Daoy (cell line): ENCODE results near the gene COL2A1. TPM values are rescaled to one million over a fixed set of nuclear protein-coding genes. Genes with fewer than 3 reads are reported as not detected.
A peak's percentile ranks its signal among the peaks of the same experiment; 100 is the strongest.

Experiments
- DNase-seq: peaks from one replicate; pipeline ENCODE4 v3.0.0-alpha.2; 2015; ENCODE audit warnings: low read depth
- total RNA-seq: library from RNA; depleted of rRNA; stranded (reverse); fragments of >200 nt; shearing (Covaris generic); gene quantifications from 2 replicates; pipeline ENCODE4 v1.2.3, GENCODE V29; 2014; rRNA removed

Gene COL2A1
- total RNA-seq, 1 experiment from 2014 or later = 1.1 TPM

- DNase-seq = no peak
These were observed 58.9 kb downstream of the COL2A1 start for GRCh38 chr12:47945341-47945728.

- DNase-seq = no peak
These were observed 59.5 kb downstream of the COL2A1 start for GRCh38 chr12:47944685-47945340.

DNA sequence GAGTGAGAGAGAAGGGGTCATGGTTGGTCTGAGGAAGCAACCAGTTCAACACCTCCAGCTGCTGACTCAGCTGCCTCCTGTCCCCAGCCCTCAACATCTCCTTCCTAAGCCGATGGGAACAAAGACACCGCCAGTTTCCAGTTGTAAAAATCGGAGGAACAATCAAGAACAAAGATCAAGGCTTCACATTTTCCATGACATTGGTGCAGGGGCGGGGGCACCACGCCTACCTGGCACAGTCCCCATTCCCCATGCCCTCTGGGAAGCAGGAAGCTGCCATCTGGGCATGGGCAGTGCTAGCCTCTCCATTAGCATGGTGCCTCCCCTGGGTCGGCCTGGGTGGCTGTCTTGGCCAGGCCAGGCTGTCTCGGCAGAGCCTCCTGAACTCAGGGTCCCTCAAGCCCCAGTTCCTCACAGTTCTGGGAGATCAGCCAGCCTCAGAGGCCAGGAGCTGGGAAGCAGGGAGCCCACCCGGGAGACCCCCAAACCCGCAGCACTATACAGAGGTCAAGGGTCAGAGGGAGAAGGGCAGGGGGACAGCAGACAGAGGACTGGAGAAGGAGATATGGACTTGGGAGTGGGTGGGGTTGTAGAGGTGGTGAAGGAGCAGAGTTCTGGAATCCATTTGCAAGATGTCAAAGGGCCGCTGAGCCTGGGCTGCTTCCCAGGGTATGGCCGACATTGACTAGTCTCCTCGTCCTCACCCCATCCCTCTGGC, 60.5 kb downstream of the COL2A1 start:
- no peak for DNase-seq

- no peak for DNase-seq
These were observed 61.6 kb downstream of the COL2A1 start for GRCh38 chr12:47942614-47943225.

- DNase-seq = peak; percentile 35
These were observed 62.2 kb downstream of the COL2A1 start for GRCh38 chr12:47941871-47942613.

DNA sequence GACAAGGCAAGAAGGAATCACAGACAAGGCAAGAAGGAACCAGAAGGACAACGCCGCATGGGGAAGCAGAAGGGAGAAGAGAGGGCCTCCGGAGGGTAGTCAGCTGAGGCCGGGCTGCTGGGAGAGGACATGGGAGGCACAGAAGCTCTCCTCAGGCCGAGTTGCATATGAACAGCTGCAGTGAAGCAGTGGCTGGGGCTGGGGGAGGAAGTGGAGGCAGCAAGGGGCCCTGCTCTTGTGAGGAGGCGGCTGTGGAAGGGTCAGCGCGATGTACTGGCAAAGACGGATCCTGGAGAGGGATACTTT, 62.8 kb downstream of the COL2A1 start:
- no peak for DNase-seq

- DNase-seq = no peak
These were observed 63.4 kb downstream of the COL2A1 start for GRCh38 chr12:47940773-47941474.

DNA sequence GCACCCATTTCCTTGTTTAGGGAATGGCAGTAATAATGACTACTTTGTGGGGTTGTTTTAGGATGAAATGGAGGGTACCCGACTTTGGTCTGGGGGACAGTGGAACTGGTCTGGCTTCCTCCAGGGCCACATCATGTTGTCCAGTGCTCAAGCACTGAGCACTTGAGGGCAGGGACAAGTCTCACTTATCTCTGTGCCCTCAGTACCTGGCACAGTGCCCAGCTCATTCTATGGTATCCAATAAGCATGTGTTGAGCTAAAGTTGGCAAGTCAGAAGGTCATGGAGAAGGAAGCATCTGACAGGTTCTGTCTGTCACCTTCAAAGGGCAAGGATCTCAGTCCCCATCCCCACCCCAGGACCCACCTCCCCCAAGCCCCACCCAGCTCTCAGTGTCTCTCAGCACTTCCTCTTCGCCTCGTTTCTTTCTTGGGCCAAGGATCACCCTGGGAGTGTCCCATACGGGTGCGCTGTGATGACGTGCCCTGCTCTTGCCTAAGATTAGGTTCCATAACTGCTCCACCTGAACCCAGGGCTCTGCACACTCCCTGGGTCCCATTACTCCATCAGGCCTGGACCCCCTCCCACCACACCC, 65.2 kb downstream of the COL2A1 start:
- DNase-seq = no peak

GRCh38 chr12:47938594-47938993, 65.7 kb downstream of the COL2A1 start:
- no peak for DNase-seq

GRCh38 chr12:47938093-47938492, 66.2 kb downstream of the COL2A1 start:
- peak; percentile 52 for DNase-seq

- DNase-seq = no peak
These were observed 69.1 kb downstream of the COL2A1 start for GRCh38 chr12:47935184-47935583.

DNA sequence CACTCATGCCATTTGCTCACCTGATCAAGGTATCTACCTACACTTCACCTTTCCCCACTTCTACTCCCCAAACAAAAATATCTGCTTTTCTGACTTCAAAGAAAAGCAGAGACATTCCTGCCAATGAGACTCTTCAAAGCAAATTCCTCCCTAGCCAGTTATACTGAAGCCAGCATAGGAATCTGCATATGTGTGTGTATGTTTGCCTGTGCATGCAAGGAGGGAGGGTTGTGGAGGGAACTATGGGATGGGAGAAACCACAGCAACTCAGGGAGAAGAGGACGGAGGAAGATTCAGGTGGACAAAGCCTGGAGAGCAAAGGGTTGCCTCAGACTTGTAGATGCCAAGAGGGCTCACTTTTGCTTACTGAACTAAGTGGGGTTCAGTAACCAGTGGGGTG, 73.1 kb downstream of the COL2A1 start:
- DNase-seq = no peak

- no peak for DNase-seq
These were observed 73.6 kb downstream of the COL2A1 start for GRCh38 chr12:47930634-47931033.

GRCh38 chr12:47927346-47927745, 76.9 kb downstream of the COL2A1 start:
- DNase-seq = no peak

Other genes starting within 250 kb of the COL2A1 start
- gene RAPGEF3, start 245.6 kb downstream of the COL2A1 start, total RNA-seq = 0.83 and 1.4 TPM in 2 replicates
- 2.3 and 4.6 TPM in 2 replicates for gene SLC48A1, start 231.2 kb downstream of the COL2A1 start, total RNA-seq
- gene HDAC7, start 184.6 kb downstream of the COL2A1 start, total RNA-seq = 19.3 and 20.6 TPM in 2 replicates
- 10.1 and 12.1 TPM in 2 replicates for gene VDR, start 99.5 kb downstream of the COL2A1 start, total RNA-seq
- 162 and 181 TPM in 2 replicates for gene TMEM106C, start 40.9 kb downstream of the COL2A1 start, total RNA-seq
- gene SENP1, start 101.6 kb upstream of the COL2A1 start, total RNA-seq = 21.5 and 30.1 TPM in 2 replicates
- 47.9 and 48.2 TPM in 2 replicates for gene PFKM, start 114.9 kb upstream of the COL2A1 start, total RNA-seq
- gene ASB8, start 153.0 kb upstream of the COL2A1 start, total RNA-seq = 21.2 and 26.6 TPM in 2 replicates
- gene CCDC184, start 179.2 kb upstream of the COL2A1 start, total RNA-seq = 0.40 and 0.51 TPM in 2 replicates
- gene OR10AD1, start 198.8 kb upstream of the COL2A1 start, total RNA-seq = not detected in 2 replicates